Measurements from ENCODE around the gene POF1B.
"Not testable (repeated sequence)": the region's sequence is repeated elsewhere in the genome, so short reads cannot be mapped to it uniquely, and the experiment has no call there.

The POF1B gene

DNA sequence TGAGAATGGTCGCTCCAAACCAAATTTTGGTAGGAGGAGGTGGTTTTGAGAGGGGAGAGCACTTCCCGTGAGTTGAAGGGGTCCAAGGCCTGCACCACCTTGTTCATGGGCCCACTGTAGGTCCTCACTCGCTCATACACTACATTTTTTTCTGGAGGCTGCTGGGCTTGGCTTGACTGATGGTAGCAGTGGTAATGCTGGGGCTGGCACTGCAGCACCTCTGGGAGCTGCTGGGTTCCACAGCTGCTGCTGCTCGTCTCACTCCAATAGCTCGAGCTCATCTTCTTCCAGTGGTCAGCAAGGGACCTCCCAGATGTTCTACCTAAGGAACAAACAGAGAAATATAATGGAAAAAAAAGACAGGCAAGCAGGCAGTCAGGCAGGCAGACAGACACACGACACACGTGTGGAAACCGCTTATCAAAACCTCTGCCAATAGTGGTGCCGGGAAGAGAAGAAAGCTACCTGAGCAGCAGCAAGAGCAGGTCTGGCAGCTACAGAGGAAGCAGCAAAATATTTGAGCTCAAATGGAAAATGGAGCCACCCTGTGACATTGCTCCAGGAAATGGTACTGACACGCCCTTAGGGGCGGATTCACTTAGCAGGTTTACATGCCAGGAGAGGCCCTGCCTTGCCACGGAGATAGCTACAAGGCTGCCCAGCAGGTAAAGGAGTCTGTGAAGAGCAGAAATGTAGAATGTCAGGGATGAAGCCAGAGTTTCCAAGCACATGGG, at the start of gene POF1B:
Gene POF1B, minus strand, starts transcription at position 492 of the 734 bp plus-strand sequence. Its CDS starts 211 bp downstream, at position 281.
- no peak for DNase-seq (ENCODE audit: low read depth in 4 of 4, low spot score in 1 of 4)

- no peak for DNase-seq (ENCODE audit: low read depth in 4 of 4, low spot score in 1 of 4)
These were observed 49.6 kb upstream of the POF1B start for GRCh38 chrX:85429066-85429465.

DNA sequence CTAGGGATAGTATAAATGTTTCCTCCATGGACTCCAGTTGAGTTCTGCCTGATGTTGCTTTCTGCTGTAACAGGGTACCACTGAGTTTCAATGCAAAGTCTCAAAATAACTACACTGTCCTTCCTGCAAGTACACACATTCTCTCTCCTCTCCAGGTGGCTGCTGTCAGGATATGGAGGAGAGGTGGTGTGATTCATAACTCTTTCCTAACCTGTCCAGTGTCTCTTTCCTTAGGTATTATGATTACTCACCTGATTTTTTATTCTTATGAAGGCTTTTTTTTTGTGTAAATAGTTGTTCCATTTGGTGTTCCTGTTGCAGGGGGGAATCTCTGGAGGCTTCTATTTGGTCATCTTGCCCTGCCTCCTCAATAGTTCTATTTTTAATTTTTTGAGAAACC, 39.8 kb upstream of the POF1B start:
- DNase-seq (ENCODE audit: low read depth in 4 of 4, low spot score in 1 of 4), result no peak

DNA sequence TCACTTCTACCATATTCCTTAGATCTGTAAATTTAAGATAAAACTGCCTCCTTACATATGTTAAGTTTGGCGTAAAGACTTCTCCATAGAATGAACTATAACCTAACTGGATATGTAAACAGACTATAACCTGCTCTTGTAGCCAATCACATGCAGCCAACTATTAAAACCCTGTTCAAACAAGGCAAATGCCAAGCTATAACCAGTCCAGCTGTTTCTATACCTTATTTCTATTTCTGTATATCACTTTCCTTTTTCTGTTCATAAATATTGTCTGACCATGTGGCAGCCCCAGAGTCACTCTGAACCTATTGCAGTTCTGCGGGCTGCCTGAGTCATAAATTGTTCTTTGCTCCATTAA, 12.4 kb upstream of the POF1B start:
- no peak for DNase-seq (ENCODE audit: low read depth in 4 of 4, low spot score in 1 of 4)

DNA sequence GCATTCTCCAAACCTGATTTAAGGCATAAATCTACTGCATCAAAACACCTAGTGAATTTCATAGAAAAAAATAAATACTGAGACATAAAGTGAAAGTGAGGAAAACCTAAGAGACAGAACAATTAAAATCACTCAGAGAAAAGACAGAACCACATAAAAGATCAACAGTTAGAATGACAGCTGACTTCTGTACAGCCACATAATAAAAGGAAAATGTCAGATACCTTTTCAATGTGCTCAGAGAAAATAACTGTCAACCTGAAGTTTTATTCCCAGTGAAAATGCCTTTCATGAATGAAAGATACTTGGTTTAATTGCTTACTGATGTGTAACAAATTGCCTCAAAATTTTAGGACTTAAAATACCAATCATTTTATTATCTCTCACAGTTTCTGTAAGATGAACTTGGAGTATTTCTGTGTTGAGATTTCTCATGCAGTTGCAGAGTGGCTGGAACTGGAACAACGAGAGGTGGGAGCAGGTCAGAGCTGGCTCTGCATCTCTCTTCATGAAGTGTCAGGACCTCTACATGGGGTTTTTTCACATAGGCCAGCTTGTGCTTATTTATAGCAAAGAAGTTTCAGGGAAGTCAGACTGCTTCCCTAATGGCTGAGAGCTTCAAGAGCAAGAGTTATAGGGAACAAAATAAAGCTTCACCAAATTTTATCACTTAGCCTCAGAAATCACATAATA, 11.9 kb upstream of the POF1B start:
- DNase-seq (ENCODE audit: low read depth in 4 of 4, low spot score in 1 of 4), result no peak

DNA sequence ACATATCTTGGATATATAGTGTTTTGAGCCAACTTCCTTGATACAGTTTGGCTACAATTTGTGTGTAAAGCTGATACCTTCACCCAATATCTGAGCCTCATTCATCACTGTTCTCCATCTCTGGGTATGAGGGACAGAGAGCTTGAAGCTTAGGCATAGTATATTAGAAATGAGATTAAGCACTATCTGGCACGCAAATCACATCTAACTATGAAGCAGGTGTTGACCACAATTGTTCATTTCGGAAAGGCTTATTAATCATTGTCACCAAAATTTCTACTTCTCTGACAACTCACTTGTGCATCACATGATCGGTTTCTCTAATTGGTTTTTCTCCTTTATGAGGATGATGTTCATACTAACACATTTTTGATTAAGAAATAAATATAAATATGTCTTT, 2.1 kb upstream of the POF1B start:
- no peak for DNase-seq (ENCODE audit: low read depth in 4 of 4, low spot score in 1 of 4)

DNA sequence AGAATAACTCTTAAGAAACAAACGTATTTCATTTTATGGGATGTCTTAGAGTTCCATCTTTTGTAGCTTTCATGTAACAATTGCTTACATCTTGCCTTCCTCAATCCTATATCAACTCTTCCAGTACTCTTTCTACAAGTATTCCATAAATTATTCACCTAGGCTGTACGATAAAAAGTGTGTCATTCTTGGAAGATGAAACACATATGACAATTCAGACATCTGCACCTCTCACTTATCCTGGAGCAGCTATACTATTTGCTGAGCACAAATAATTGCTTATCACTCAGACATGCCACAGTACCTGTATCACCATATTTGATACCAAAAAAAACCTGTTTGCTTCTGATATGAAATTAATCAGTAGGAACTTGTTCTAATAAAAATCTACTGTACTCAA, 1.0 kb downstream of the POF1B start:
- no peak for DNase-seq (ENCODE audit: low read depth in 4 of 4, low spot score in 1 of 4)

DNA sequence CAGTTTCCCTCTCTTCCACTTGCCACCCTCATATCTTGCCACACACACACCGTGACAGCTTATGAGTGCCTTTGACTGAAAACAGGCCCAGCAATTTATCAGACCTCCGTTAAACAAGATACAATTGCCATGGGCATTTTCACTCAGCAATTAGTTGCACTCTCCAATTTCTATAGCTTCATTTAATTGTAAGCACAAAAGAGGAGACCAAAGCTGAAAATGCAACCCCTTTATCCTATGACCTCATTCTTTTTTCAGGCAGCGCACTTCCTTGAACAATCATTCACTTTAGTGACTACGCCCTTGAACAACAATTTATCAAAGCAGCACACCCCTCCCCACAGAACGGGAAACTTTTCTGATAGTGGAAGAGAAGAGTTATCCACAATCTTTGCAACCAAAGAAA, 4.1 kb downstream of the POF1B start:
- no peak for DNase-seq (ENCODE audit: low read depth in 4 of 4, low spot score in 1 of 4)

DNA sequence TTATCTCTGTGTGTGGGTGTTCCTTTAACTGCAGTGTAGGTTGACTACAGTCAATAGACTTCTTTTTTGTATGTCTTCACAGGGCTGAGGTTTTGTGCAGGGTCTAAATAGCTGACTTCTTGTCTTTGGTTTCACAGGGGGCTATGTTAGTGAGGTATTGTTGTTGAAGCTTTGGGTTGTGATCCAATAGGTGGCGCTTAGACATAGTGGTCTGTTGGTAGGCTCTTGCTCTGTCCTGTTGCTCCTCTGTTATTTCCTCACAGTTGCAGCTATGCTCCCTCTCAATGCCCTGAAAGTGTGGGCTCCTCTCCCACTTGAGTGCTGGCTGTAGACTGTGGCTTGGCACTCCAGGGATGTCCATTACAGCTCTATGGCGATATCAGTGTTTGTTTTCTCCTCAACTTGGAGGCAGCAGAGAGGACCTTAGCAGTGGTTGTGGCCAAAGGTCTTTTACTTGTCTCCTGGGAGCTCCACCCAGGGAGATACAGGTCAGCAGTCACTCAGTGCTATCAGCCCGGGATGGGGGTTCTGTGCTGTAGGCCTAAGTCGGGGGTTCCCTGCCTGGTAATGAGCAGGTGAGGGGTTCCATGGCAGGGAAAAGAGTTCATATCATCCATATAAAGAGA, 14.0 kb downstream of the POF1B start:
- no peak for DNase-seq (ENCODE audit: low read depth in 4 of 4, low spot score in 1 of 4)

GRCh38 chrX:85359051-85359450, 20.4 kb downstream of the POF1B start:
- no peak for DNase-seq (ENCODE audit: low read depth in 4 of 4, low spot score in 1 of 4)

DNA sequence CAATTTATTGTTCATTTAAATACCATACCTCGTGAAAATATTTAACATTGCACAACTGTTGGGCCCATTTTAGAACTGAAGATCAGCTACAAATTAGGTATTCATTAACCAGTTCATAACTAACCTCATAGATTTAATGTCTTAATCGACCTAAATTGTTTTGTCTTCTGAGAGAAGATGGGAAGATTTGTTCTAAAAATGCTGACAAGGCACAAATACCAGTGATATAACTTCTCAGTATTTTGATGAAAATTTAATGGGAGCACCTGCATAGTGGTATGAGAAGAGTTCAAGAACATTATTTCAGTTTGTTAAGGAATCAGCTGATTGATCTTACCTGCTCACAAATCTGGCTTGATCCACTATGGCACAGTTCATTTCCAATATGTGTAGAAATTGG, 33.9 kb downstream of the POF1B start:
- no peak for DNase-seq (ENCODE audit: low read depth in 4 of 4, low spot score in 1 of 4)

- no peak for DNase-seq (ENCODE audit: low read depth in 4 of 4, low spot score in 1 of 4)
These were observed 52.5 kb downstream of the POF1B start for GRCh38 chrX:85327060-85327333.

- DNase-seq (ENCODE audit: low read depth in 4 of 4, low spot score in 1 of 4), result no peak
These were observed 53.0 kb downstream of the POF1B start for GRCh38 chrX:85326234-85327059.

- DNase-seq (ENCODE audit: low read depth in 4 of 4, low spot score in 1 of 4), result not testable (repeated sequence)
These were observed 68.1 kb downstream of the POF1B start for GRCh38 chrX:85311348-85311747.

DNA sequence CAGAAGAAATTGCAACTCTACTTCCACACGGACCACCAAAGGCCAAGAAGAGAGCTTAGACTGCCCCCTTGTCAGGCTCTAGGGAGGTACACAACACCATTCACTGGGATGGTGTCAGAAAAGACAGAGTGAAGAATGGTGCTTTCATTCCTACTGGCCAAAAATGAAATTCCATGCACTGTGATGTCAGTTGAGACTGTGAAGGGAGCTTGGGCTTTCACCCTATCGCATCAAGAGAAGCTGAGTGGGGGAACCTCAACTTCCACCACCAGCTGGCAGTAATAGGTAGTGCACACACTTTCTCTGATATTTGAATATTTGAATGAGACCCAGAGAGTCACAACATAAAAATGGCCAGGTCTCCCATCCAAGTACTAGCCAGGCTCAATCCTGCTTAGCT, 69.7 kb downstream of the POF1B start:
- no peak for DNase-seq (ENCODE audit: low read depth in 4 of 4, low spot score in 1 of 4)

DNA sequence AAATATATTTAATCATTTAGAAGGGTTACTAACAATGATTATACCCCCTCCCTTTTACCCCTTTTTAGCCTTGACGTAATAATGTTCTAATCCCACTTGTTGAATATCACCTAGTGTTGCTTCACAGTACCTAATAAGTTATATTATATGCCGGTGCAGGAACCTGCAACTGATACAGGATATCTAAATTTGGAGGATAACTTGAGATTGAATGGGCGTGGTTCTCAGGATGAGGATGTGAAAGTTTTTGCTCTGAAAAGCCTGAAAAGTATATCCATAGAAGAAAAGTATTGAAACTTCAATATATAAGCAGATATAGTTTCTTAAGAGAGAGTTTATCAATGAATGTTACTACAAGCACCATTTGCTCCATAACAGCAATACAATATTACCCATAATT, 75.9 kb downstream of the POF1B start:
- no peak for DNase-seq (ENCODE audit: low read depth in 4 of 4, low spot score in 1 of 4)

DNA sequence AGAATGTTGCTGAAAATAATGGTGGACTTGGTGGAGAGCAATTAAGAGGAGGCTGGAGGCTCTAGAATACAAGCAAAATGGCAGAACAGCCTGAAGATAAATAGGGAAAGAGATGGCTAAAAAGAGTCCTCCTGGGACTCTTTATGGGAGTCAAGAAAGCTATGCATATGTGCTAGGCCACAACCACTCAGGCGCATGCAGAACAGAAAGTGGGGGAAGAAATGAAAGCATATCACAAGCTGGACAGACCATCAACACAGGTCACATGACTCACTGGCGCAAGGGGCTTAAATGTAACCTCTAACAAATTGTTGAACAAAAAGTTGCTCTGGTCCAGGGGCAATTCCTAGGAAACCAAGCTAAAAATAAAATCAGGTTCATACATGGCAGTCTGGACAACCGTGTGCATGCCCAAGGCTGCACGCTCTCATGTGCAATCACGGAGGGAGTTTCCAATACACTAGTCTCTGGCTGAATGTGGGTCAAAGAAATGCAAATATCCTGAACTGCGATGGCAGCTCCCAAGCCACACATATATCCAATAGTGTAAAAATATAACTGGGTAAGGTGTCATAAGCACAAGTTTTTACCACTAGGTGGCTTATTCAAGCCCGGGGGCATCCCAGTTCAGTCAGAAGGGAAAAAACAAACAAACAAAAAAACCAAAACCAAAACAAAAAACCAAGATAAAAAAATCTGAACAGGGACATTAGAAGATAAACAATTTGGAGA, 90.3 kb downstream of the POF1B start:
- no peak for DNase-seq (ENCODE audit: low read depth in 4 of 4, low spot score in 1 of 4)

- not testable (repeated sequence) for DNase-seq (ENCODE audit: low read depth in 4 of 4, low spot score in 1 of 4)
These were observed 94.2 kb downstream of the POF1B start for GRCh38 chrX:85285286-85285685.

GRCh38 chrX:85244450-85245211, 134.8 kb downstream of the POF1B start:
- DNase-seq (ENCODE audit: low read depth in 4 of 4, low spot score in 1 of 4), result peak in 1 of 4 experiments; percentile 0

GRCh38 chrX:85243761-85244449, 135.6 kb downstream of the POF1B start, which contains the start of the genes SATL1 and ZNF711:
TSS of gene SATL1 (minus strand) at chrX:85243779. CDS start at chrX:85108968, 134,811 bp downstream.
TSS of gene ZNF711 (plus strand) at chrX:85243991. CDS start at chrX:85247573, 3,582 bp downstream.
- peak in 2 of 4 experiments; percentile 1 to 4 for DNase-seq (ENCODE audit: low read depth in 4 of 4, low spot score in 1 of 4)
